HAP-1 (cell line): Measurements from ENCODE around the gene PLCH1.
"Not testable (repeated sequence)": the region's sequence is repeated elsewhere in the genome, so short reads cannot be mapped to it uniquely, and the experiment has no call there.

Experiments
- DNase-seq, 2 experiments: peaks; one replicate each; pipeline ENCODE4 v3.0.0-alpha.2; 2016 to 2020; ENCODE audit warnings: low spot score in 2 of 2
- H3K27me3 ChIP-seq: fragments of 250-450 bp; sonication (Bioruptor Pico); 2 replicates; pipeline ENCODE4 v1.5.1; 2020; ENCODE audit warnings: low read depth, mild to moderate bottlenecking, moderate library complexity
- H3K36me3 ChIP-seq: fragments of 250-450 bp; sonication (Bioruptor Pico); replicated peaks from 2 replicates; pipeline ENCODE4 v1.5.1; 2020; ENCODE audit warnings: mild to moderate bottlenecking
- H3K4me1 ChIP-seq: fragments of 250-450 bp; sonication (Bioruptor Pico); 2 replicates; pipeline ENCODE4 v1.5.1; 2020; ENCODE audit warnings: mild to moderate bottlenecking
- H3K4me3 ChIP-seq: fragments of 250-450 bp; sonication (Bioruptor Pico); 2 replicates; pipeline ENCODE4 v1.5.1; 2020; ENCODE audit warnings: mild to moderate bottlenecking, moderate library complexity
- H3K9me3 ChIP-seq: fragments of 250-450 bp; sonication (Bioruptor Pico); 2 replicates; pipeline ENCODE4 v1.5.1; 2020; ENCODE audit warnings: mild to moderate bottlenecking, moderate library complexity
- in situ Hi-C: fragments of 300-500 bp; cut with MboI; formaldehyde crosslinking; loops from 3 replicates; pipeline ENCODE4 v1.14.3; 2020; ENCODE audit warnings: low sequenced_read_pairs, inconsistent platforms, mixed read lengths

PLCH1 gene

DNA sequence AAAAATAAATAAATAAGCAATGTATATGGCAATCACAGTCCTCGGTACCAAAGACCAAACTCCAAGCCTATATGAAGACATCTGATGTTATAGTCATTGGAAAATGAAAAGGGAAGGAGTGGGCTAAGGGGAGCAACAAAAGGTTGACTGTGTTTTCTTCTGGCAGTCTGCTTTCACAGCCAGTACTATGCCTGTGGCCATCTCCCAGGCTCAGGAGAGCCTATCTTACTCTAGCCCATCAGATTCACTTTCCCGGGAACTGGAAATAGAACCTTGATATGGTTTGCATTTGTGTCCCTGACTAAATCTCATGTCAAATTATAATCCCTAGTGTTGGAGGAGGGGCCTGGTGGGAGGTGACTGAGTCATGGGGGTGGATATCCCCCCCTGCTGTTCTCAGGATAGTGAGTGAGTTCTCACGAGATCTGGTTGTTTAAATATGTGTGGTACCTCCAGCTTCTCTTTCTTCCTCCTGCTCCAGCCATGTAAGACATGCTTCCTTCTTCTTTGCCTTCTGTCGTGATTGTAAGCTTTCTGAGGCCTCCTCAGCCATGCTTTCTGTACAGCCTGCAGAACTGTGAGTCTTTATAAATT is 105.3 kb downstream of the PLCH1 start:
- Histone ChIP-seq H3K9me3 (no peaks in the 10 kb centered on the region), H3K27me3 (no peaks in the 10 kb centered on the region), H3K4me1 (peaks cover 11% of the 10 kb centered on the region), H3K4me3 (no peak overlapping the region), H3K36me3 (no peaks in the 10 kb centered on the region)
- no peak for DNase-seq
- in situ Hi-C loops, result no loop called here

DNA sequence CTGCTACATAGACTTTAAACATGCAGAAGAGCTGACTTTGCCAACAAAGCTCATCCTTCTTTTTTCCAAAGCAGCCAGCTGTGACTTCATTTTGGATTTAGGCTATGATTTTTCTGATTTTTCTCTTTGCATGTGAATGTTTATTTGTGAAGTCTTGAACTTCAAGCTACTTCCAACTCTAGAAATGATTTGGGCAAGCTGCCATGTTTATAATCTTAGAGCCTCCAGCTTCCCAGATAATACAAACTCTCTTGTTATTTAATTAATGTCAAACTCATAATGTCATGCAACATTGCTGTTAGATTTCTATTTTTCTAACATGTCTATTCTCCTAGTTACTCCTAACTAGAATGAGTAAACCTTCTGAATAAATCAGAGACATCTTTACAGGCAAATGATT is 106.4 kb downstream of the PLCH1 start:
- in situ Hi-C loops, H3K9me3 ChIP-seq: not testable (repeated sequence)

DNA sequence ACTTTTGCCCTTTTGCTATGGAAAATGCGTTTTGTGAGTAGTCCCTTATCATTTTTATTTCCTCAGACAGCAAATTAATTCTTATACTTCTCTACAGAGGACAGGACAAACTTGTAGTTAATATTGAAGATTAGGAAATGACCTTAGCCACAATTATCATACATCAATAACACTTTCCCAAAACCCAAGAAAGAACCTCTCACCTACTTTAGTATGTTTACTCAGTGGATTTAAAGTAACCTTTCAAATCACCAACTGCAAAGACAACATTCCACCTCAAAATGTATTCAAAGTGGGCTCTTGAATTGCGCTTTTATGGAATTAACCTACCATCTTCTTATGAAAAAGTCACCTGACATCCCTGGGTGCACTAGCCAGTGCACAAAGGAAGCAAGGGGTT is 107.3 kb downstream of the PLCH1 start:
- H3K4me1 ChIP-seq, result peaks cover 11% of the 10 kb centered on the region
- in situ Hi-C loops, result no loop called here
- no peaks in the 10 kb centered on the region for H3K36me3 ChIP-seq
- H3K9me3 ChIP-seq, result no peaks in the 10 kb centered on the region
- H3K4me3 ChIP-seq, result no peak overlapping the region
- no peak for DNase-seq
- H3K27me3 ChIP-seq, result no peaks in the 10 kb centered on the region

More for the DNA sequence above, 106.4 kb downstream of the PLCH1 start:
- not testable (repeated sequence) for H3K4me3 ChIP-seq, H3K27me3 ChIP-seq, H3K36me3 ChIP-seq, DNase-seq
- peaks cover 11% of the 10 kb centered on the region for H3K4me1 ChIP-seq

DNA sequence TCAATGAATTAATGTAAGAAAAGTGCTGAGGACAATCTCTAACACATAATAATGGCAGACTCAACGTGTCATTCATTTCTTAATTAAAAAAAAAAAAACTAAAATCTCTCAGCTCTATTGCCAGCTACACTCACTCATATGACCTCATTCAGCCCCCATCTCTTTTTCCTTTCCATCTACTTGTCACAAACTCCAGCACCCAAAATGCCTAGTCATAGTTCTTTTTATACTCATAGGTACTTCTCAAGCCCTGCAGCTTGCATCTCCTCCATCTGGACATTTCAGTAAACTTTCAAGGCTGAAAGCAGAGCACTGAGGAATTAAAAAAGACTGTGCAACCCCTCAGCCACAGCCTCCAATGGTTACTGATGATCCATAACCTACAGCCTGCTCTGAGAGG is 109.8 kb downstream of the PLCH1 start:
- H3K36me3 ChIP-seq, result no peaks in the 10 kb centered on the region
- H3K9me3 ChIP-seq, result no peaks in the 10 kb centered on the region
- DNase-seq, result no peak
- H3K27me3 ChIP-seq, result no peaks in the 10 kb centered on the region
- peaks cover 9% of the 10 kb centered on the region for H3K4me1 ChIP-seq
- in situ Hi-C loops, result no loop called here
- no peak overlapping the region for H3K4me3 ChIP-seq

DNA sequence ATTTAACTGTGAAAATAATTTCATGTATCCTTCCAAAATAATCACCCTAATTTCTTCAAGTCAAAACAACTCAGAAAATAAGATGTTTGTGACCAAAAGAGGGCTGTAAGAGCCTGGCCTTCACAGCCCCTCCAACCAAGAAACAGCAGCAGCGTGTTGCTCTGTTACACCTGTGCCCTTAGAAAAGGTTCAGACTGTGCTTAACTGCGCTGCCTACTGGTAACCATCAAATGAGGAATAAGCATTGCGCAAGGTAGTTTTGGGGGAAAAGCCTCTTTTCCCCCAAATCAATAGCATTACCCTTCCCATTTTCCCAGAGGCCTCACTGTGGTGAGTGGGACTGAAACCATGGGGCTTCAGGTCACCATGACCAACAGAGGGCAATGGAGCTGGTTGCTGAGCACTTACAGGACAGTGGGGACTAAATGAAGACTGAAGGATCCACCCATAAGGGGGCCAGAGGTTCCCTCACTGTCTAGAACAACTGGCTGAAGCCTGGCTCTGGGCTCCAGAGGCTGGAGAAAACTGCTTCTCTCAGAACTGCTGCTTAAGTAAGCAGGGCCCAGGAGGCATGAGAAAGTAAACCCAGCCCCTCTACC is 110.7 kb downstream of the PLCH1 start:
- Histone ChIP-seq H3K9me3 (no peaks in the 10 kb centered on the region), H3K4me3 (no peak overlapping the region), H3K27me3 (no peaks in the 10 kb centered on the region), H3K4me1 (peaks cover 9% of the 10 kb centered on the region), H3K36me3 (no peaks in the 10 kb centered on the region)
- in situ Hi-C loops, result no loop called here
- no peak for DNase-seq

DNA sequence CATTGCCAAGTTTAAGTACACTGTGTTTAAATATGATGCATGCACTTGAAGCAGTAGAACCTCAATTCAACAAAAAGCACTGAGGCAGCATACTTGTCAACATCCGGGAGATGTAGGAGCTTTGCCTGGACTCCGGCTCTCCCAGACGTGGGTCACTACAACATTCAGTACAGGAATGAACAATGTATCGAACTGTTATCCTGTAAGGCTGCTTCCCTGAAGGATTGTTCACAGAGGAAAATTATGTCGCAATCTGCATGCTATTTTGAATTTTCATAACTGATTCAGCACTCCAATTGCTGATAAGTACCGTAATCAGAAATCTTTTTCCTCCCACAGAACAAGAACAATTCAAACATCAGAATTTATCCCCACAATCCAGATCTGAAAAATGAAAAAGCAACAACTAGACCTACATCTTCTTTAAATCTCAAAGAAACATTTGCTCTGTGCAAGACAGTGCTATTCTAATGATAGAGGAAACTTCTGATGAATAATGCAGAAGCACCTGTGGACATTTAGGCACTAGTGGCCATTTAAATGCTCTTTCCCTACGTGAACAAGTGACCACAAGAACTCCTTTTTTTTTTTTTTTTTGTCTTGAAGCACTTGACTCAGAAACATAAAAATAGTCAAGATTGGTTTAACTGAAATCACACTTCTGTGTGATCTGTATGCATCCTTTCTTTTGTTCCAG is 113.4 kb downstream of the PLCH1 start:
- in situ Hi-C loops, result no loop called here
- Histone ChIP-seq H3K36me3 (no peaks in the 10 kb centered on the region), H3K4me1 (peaks cover 9% of the 10 kb centered on the region), H3K27me3 (no peaks in the 10 kb centered on the region), H3K4me3 (no peak overlapping the region), H3K9me3 (no peaks in the 10 kb centered on the region)
- DNase-seq, result no peak

DNA sequence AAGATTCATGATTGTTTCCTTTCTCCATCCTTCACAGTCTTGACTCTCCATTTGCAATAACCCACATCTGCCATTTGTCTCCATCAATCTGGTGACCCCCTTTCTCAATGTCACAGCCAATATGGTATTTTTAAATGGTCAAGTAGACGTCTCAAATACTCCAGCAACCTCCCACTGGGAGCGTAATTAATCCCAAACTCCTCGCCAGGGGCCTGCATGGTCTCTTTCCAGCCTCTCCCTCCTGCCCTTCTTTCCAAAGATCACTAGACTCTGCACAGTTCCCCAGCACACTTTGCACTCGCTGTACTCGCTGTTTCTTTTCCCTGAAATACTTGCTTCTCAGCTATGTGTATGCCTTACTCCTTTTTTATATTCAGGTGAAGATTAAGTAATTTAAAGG is 115.3 kb downstream of the PLCH1 start:
- DNase-seq, result no peak
- Histone ChIP-seq H3K4me1 (peaks cover 9% of the 10 kb centered on the region), H3K9me3 (no peaks in the 10 kb centered on the region), H3K4me3 (no peak overlapping the region), H3K27me3 (no peaks in the 10 kb centered on the region), H3K36me3 (no peaks in the 10 kb centered on the region)
- in situ Hi-C loops, result no loop called here

DNA sequence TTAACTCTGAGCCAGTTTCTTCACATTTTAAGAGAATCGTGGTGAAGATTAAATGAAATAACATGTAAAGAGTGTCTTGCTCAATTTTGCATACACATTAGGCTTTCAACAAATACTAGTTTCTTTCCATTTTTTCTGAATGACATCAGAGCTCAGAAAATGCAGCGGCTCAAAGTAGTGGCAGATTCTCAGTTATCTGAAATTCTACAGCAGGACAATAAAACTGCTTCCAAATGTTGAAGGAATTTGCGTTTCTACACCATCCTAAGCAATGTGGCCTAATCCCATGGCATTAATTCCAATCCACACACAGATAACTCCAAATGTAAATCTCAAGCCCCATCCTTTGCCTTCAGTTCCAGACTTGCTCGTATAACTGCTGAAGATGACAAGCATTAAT is 115.8 kb downstream of the PLCH1 start:
- DNase-seq, result no peak
- Histone ChIP-seq H3K27me3 (no peaks in the 10 kb centered on the region), H3K9me3 (no peaks in the 10 kb centered on the region), H3K4me1 (peaks cover 9% of the 10 kb centered on the region), H3K36me3 (no peaks in the 10 kb centered on the region), H3K4me3 (no peak overlapping the region)
- in situ Hi-C loops, result no loop called here

DNA sequence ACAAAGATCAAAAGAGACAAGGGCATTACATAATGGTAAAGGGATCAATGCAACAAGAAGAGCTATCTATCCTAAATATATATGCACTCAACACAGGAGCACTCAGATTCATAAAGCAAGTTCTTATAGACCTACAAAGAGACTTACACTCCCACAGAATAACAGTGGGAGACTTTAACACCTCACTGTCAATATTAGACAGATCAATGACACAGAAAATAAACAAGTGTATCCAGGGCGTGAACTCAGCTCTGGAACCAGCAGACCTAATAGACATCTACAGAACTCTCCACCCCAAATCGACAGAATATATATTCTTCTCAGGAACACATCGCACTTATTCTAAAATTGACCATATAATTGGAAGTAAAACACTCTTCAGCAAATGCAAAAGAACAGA is 122.2 kb downstream of the PLCH1 start:
- H3K27me3 ChIP-seq, DNase-seq, H3K4me3 ChIP-seq, in situ Hi-C loops, H3K9me3 ChIP-seq, H3K36me3 ChIP-seq: not testable (repeated sequence)
- peaks cover 11% of the 10 kb centered on the region for H3K4me1 ChIP-seq

DNA sequence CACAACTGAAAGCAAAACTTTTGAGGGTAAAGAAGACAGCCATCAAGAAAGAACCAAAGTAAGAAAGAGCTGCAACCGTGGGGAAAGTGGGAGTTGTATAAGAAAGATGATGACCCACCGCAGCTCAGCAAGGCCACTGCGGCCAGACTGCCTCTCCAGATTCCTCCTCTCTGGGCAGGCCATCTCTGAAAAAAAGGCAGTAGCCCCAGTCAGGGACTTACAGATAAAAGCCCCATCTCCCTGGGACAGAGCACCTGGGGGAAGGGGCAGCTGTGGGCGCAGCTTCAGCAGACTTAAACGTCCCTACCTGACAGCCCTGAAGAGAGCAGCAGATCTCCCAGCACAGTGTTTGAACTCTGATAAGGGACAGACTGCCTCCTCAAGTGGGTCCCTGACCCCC is 124.3 kb downstream of the PLCH1 start:
- H3K4me3 ChIP-seq, DNase-seq, H3K36me3 ChIP-seq, in situ Hi-C loops, H3K27me3 ChIP-seq, H3K9me3 ChIP-seq: not testable (repeated sequence)
- H3K4me1 ChIP-seq, result peaks cover 18% of the 10 kb centered on the region

DNA sequence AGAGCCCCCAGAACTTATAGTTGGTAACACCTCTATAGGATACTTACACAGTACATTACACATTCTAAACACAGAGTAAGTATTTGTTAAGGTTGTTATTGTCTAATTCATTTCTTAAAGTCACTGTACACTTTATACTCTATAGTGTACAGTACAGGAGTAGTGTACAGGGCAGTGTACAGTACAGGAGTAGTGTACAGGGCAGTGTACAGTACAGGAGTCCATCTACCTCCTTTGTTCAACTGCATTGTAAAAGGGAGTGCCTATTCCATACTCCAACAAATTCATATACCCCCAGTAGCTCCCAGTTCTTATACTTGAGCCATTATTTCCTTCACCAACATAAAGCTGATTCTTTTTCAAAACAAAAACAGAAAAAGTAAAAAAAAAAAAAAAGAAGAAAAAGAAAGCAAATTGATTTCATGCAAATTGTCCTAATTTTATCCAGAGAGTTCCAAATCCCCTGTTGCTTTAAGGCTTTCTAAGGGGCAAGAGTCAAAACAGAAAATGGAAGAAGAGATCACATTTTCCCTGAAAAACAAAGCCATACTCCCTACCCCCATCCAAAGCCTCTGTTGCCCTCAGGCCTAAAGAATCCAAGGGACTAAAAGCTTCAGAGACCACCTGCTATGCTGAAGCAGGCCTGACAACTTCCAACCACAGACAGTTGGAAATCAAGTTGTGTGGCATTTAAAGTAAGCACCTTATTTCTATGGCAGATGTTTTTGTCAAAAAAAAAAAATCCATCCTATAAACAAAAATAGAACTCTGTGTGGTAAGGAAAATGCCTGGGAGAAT is 125.6 kb downstream of the PLCH1 start:
- peaks cover 4% of the 10 kb centered on the region; the same call in 1 of the 2 replicates for H3K9me3 ChIP-seq
- H3K4me1 ChIP-seq, result peaks cover 18% of the 10 kb centered on the region
- no peaks in the 10 kb centered on the region for H3K36me3 ChIP-seq
- peak; percentile 20 to 27 for DNase-seq
- H3K27me3 ChIP-seq, result no peaks in the 10 kb centered on the region
- H3K4me3 ChIP-seq, result no peak overlapping the region
- in situ Hi-C loops, result no loop called here

DNA sequence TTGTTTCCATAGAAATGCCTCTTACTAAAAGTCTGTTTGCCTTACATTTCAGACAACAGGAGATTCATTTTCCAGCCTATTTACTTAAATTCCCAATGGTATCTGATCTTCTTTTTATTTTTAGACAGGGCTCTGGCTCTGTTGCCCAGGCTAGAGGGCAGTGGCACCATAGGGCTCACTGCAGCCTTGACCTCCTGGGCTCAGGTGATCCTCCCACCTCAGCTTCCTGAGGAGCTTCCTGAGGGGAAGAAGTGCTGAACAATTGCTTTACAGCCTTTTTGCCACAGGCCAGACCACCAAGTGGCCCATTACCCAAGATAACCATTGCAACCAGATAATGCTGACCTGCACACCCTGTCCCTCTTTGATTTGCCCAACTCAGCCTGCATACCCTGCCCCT is 126.3 kb downstream of the PLCH1 start:
- peaks cover 4% of the 10 kb centered on the region; the same call in 1 of the 2 replicates for H3K9me3 ChIP-seq
- no peak for DNase-seq
- peaks cover 18% of the 10 kb centered on the region for H3K4me1 ChIP-seq
- H3K36me3 ChIP-seq, result no peaks in the 10 kb centered on the region
- H3K4me3 ChIP-seq, result no peak overlapping the region
- in situ Hi-C loops, result no loop called here
- H3K27me3 ChIP-seq, result no peaks in the 10 kb centered on the region

DNA sequence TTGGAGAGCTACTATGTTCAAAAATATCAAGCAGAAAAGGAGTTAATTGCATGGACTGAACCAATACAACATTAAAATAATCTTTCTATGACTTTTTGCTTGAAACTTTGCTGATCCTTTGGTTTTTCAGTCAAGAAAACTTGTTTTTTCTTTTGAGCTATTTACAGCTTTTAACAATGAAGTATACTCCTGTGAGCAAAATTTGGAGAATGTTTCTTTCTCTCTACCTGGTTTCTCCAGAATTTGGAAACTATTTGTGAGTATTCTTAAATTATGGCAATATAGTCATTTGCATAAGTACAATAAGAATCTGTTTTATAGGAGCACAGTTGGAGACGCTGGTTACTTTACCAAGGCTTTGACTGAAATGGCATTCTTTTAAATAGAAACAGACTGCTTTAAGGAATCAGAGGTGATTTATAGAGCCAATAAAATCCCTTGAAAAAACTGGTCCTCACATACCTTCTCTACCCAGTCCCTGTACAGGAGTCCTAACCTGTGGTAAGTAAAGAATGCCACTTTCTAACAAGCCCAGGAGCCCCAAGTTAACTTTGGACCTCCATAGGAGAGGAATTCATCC is 127.4 kb downstream of the PLCH1 start:
- Histone ChIP-seq H3K36me3 (no peaks in the 10 kb centered on the region), H3K4me1 (peaks cover 18% of the 10 kb centered on the region), H3K27me3 (no peaks in the 10 kb centered on the region), H3K4me3 (no peak overlapping the region), H3K9me3 (peaks cover 4% of the 10 kb centered on the region; the same call in 1 of the 2 replicates)
- in situ Hi-C loops, result no loop called here
- peak in 1 of 2 experiments; percentile 67 for DNase-seq
